ENCODE measurements around the gene RCOR1. TPM values are rescaled to one million over a fixed set of nuclear protein-coding genes. Genes with fewer than 3 reads are reported as not detected.

RCOR1 gene
- total RNA-seq, 1 donor from 2014 or later: 13.4 TPM

- Histone ChIP-seq H3K36me3 (ENCODE audit: control insufficient read depth, insufficient read depth, low read length) (no peaks in the 10 kb centered on the region), H3K4me3 (ENCODE audit: low read depth, low read length) (no peak overlapping the region), H3K27me3 (ENCODE audit: control insufficient read depth, insufficient read depth, low read length) (no peaks in the 10 kb centered on the region)
- TF ChIP-seq, protein P1, sequence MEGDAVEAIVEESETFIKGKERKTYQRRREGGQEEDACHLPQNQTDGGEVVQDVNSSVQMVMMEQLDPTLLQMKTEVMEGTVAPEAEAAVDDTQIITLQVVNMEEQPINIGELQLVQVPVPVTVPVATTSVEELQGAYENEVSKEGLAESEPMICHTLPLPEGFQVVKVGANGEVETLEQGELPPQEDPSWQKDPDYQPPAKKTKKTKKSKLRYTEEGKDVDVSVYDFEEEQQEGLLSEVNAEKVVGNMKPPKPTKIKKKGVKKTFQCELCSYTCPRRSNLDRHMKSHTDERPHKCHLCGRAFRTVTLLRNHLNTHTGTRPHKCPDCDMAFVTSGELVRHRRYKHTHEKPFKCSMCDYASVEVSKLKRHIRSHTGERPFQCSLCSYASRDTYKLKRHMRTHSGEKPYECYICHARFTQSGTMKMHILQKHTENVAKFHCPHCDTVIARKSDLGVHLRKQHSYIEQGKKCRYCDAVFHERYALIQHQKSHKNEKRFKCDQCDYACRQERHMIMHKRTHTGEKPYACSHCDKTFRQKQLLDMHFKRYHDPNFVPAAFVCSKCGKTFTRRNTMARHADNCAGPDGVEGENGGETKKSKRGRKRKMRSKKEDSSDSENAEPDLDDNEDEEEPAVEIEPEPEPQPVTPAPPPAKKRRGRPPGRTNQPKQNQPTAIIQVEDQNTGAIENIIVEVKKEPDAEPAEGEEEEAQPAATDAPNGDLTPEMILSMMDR (IDR thresholded peaks at IDR 0.05; ENCODE audit: insufficient read depth, low read length, poor library complexity, severe bottlenecking): no peak
- no peak for DNase-seq (ENCODE audit: low read depth)
Observed at GRCh38 chr14:102560458-102561261, 31.8 kb upstream of the RCOR1 start.

GRCh38 chr14:102565331-102565887 lies 27.0 kb upstream of the RCOR1 start:
- no peaks in the 10 kb centered on the region for H3K36me3 ChIP-seq (ENCODE audit: control insufficient read depth, insufficient read depth, low read length)
- H3K4me3 ChIP-seq (ENCODE audit: low read depth, low read length): no peak overlapping the region
- no peak for DNase-seq (ENCODE audit: low read depth)
- TF ChIP-seq, protein P1 (IDR thresholded peaks at IDR 0.05; ENCODE audit: insufficient read depth, low read length, poor library complexity, severe bottlenecking): no peak
- no peaks in the 10 kb centered on the region for H3K27me3 ChIP-seq (ENCODE audit: control insufficient read depth, insufficient read depth, low read length)

- Histone ChIP-seq H3K36me3 (ENCODE audit: control insufficient read depth, insufficient read depth, low read length) (no peaks in the 10 kb centered on the region), H3K4me3 (ENCODE audit: low read depth, low read length) (no peak overlapping the region), H3K27me3 (ENCODE audit: control insufficient read depth, insufficient read depth, low read length) (no peaks in the 10 kb centered on the region)
- TF ChIP-seq, protein P1 (IDR thresholded peaks at IDR 0.05; ENCODE audit: insufficient read depth, low read length, poor library complexity, severe bottlenecking): no peak
- no peak for DNase-seq (ENCODE audit: low read depth)
Observed at GRCh38 chr14:102565959-102566358, 26.5 kb upstream of the RCOR1 start.

- no peak for DNase-seq (ENCODE audit: low read depth)
- TF ChIP-seq, protein P1 (IDR thresholded peaks at IDR 0.05; ENCODE audit: insufficient read depth, low read length, poor library complexity, severe bottlenecking): no peak
- Histone ChIP-seq H3K27me3 (ENCODE audit: control insufficient read depth, insufficient read depth, low read length) (no peaks in the 10 kb centered on the region), H3K4me3 (ENCODE audit: low read depth, low read length) (no peak overlapping the region), H3K36me3 (ENCODE audit: control insufficient read depth, insufficient read depth, low read length) (no peaks in the 10 kb centered on the region)
Observed at GRCh38 chr14:102568115-102568614, 24.3 kb upstream of the RCOR1 start.

GRCh38 chr14:102570334-102570995 lies 22.0 kb upstream of the RCOR1 start:
- H3K4me3 ChIP-seq (ENCODE audit: low read depth, low read length): no peak overlapping the region
- TF ChIP-seq, protein P1 (IDR thresholded peaks at IDR 0.05; ENCODE audit: insufficient read depth, low read length, poor library complexity, severe bottlenecking): no peak
- DNase-seq (ENCODE audit: low read depth): no peak
- no peaks in the 10 kb centered on the region for H3K36me3 ChIP-seq (ENCODE audit: control insufficient read depth, insufficient read depth, low read length)
- no peaks in the 10 kb centered on the region for H3K27me3 ChIP-seq (ENCODE audit: control insufficient read depth, insufficient read depth, low read length)

All from kidney epithelial cell (primary cell).